Measurements from ENCODE around the gene MMP8. TPM values are rescaled to one million over a fixed set of nuclear protein-coding genes. Genes with fewer than 3 reads are reported as not detected.

MMP8 gene, protein sequence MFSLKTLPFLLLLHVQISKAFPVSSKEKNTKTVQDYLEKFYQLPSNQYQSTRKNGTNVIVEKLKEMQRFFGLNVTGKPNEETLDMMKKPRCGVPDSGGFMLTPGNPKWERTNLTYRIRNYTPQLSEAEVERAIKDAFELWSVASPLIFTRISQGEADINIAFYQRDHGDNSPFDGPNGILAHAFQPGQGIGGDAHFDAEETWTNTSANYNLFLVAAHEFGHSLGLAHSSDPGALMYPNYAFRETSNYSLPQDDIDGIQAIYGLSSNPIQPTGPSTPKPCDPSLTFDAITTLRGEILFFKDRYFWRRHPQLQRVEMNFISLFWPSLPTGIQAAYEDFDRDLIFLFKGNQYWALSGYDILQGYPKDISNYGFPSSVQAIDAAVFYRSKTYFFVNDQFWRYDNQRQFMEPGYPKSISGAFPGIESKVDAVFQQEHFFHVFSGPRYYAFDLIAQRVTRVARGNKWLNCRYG
- not detected for polyA plus RNA-seq (2012; ENCODE audit: missing spikeins)

DNA sequence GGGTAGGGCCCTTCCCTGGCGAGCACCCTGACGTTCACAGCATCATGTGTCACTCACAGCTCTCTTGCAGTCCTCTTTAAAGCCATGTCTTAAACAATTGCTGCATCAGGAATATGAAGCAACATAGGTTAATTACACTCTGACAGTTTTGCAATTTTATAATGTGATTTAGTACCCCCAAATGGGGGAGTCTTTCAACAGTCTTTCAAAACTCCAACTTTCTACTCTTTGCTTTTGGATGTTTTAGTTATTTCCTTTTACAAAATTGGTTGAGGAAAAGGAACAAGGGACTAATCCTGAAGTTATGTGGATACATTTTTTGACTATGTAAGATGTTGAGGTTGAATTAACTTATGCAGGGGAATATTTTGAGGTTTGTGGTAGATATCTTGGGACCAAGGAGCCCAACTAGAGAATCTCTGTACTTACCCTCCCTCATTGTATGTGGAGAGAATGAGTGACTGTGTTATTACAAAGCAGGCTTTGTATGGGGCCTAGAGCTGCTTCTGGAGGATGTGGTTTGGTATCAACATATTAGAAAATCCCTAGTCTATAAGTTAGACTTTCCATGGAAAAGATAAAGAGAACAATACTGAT, at the start of gene MMP8:
TSS of gene MMP8 (minus strand) at position 51 of the 597 bp plus-strand sequence. CDS start 99 bp downstream, outside the sequence.
- no peak for FAIRE-seq

DNA sequence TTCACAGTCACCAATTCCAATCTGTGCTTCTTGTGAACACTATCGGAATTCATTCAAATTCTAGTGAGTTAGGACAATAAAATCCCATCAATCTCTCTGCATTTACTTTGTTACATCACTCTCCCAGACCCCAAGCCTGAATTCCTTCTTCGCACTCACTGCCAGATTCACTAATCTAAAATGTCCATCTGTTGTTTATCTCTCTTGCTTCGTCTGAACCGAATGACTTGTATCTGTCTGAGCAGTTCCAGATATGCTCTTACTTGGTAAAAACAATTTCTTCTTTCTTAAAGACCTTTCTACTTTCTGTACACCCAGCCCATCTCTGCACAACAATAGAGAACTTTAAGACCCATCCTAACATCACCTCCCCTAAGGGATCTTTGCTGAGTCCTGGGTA, 48.6 kb upstream of the MMP8 start:
- TF ChIP-seq TAF1 (IDR thresholded peaks at IDR 0.05; ENCODE audit: borderline replicate concordance, low read depth, low read length), result no peak
- TF ChIP-seq POLR2AphosphoS5 (IDR thresholded peaks at IDR 0.05; ENCODE audit: low read depth, low read length), result no peak
- no peak for TF ChIP-seq POLR2A (IDR thresholded peaks at IDR 0.05; ENCODE audit: low read depth, low read length)
- DNase-seq (ENCODE audit: insufficient read length) (no peak), FAIRE-seq (no peak)

More for the DNA sequence above, at the start of gene MMP8:
- no peak for DNase-seq (ENCODE audit: insufficient read length)
- TF ChIP-seq POLR2A (IDR thresholded peaks at IDR 0.05; ENCODE audit: low read depth, low read length) (no peak), POLR2AphosphoS5 (IDR thresholded peaks at IDR 0.05; ENCODE audit: low read depth, low read length) (no peak), TAF1 (IDR thresholded peaks at IDR 0.05; ENCODE audit: borderline replicate concordance, low read depth, low read length) (no peak)

DNA sequence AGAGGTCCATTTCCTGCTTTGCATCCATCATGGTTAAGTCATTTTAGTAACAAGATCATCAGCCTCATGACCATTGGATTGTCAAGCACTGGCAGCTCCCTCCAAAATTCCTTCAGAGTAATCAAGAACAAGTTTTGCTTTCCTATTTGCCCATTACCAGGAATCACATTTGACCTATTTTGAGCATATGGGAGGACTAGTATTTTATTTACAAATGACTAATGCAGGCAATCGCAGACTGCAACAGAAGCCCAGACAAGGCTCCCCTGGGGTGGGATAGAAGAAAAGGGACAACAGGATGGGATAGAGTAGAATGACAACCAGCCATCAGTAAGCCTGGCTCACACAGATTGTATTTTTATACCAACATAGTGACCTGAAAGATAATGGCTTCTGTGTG, 46.6 kb upstream of the MMP8 start:
- TF ChIP-seq TAF1 (IDR thresholded peaks at IDR 0.05; ENCODE audit: borderline replicate concordance, low read depth, low read length) (no peak), POLR2AphosphoS5 (IDR thresholded peaks at IDR 0.05; ENCODE audit: low read depth, low read length) (no peak), POLR2A (IDR thresholded peaks at IDR 0.05; ENCODE audit: low read depth, low read length) (no peak)
- DNase-seq (ENCODE audit: insufficient read length) (no peak), FAIRE-seq (no peak)

DNA sequence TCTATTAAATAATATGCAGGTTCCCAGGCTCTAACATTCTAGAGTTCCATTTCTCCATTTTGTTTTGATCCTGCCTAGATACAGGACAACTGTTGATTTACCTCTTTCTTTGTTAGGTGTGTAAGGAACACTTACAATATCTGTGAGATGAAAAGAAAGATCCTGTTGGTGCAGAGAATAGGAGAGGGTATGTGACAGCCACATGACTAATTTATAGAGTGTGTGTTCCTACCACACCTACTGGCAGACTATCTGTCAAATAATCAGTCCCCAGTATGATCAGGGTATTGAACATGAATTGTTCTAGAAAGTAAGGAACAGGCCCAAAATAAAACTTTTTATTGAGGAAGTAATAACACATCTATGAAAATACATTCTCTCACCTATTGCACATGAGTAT, 45.4 kb upstream of the MMP8 start:
- FAIRE-seq (no peak), DNase-seq (ENCODE audit: insufficient read length) (no peak)
- TF ChIP-seq TAF1 (IDR thresholded peaks at IDR 0.05; ENCODE audit: borderline replicate concordance, low read depth, low read length) (no peak), POLR2AphosphoS5 (IDR thresholded peaks at IDR 0.05; ENCODE audit: low read depth, low read length) (no peak), POLR2A (IDR thresholded peaks at IDR 0.05; ENCODE audit: low read depth, low read length) (no peak)

DNA sequence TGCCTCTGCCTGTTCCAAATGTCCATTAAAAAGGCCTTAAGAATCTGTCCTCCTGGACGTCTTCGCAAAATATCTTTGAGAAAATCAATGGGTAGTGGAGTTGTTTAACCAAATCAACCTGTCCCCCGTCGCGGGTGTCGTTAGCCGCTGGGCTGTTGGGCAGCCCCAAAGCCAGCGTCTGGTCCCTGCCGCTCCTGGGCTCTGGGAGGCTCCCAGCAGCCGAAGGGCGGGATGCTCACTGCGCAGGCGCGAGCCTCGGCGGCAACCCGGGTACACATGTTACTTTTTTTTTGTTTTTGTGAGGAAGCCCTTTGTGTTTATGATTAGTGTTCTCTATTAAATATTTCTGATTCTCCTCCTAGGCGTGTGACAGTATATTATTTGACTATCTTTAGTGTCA, 43.0 kb upstream of the MMP8 start:
- DNase-seq (ENCODE audit: insufficient read length) (no peak), FAIRE-seq (no peak)
- TF ChIP-seq POLR2A (IDR thresholded peaks at IDR 0.05; ENCODE audit: low read depth, low read length) (no peak), POLR2AphosphoS5 (IDR thresholded peaks at IDR 0.05; ENCODE audit: low read depth, low read length) (no peak), TAF1 (IDR thresholded peaks at IDR 0.05; ENCODE audit: borderline replicate concordance, low read depth, low read length) (no peak)

DNA sequence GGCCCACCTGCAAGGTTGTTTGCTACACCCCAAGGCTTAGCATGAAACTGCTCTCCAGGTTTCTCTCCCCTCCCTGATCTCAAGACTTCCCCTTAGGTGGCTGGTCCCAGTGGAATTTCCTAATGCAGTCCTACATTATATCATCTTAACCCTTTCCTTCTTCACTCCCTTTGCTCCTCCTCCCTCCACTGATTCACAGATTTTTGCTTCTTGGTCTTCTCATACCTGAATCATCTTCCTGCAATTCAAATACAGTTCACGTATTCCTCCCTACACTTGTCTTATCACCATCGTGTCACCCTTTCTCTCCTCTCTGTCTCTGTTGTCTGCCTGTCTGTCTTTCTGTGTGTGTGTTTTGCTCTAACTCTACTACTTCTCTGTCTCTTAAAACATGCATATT, 38.7 kb upstream of the MMP8 start:
- DNase-seq (ENCODE audit: insufficient read length) (no peak), FAIRE-seq (no peak)
- no peak for TF ChIP-seq POLR2A (IDR thresholded peaks at IDR 0.05; ENCODE audit: low read depth, low read length)
- no peak for TF ChIP-seq POLR2AphosphoS5 (IDR thresholded peaks at IDR 0.05; ENCODE audit: low read depth, low read length)
- TF ChIP-seq TAF1 (IDR thresholded peaks at IDR 0.05; ENCODE audit: borderline replicate concordance, low read depth, low read length), result no peak

DNA sequence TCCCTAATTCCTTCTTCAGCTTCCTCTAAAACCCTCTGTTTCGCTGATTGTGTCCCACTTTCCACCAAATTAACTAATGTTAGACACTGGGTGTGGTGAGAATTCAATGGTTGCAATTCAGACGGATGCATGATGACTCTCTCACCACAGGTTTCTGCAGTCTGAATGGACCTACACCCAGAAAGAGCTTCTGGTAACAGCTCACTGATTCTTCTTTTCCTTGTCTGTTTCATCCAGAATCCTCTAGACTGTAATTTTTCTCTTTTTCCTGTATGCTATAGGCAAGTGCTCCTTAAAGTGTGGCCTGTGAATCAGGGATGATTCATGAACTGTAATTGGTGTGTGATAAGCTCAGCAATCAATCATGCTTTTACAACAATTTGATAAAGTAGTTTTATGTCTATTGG, 37.6 kb upstream of the MMP8 start:
- DNase-seq (ENCODE audit: insufficient read length) (no peak), FAIRE-seq (no peak)
- TF ChIP-seq POLR2AphosphoS5 (IDR thresholded peaks at IDR 0.05; ENCODE audit: low read depth, low read length) (no peak), POLR2A (IDR thresholded peaks at IDR 0.05; ENCODE audit: low read depth, low read length) (no peak), TAF1 (IDR thresholded peaks at IDR 0.05; ENCODE audit: borderline replicate concordance, low read depth, low read length) (no peak)

DNA sequence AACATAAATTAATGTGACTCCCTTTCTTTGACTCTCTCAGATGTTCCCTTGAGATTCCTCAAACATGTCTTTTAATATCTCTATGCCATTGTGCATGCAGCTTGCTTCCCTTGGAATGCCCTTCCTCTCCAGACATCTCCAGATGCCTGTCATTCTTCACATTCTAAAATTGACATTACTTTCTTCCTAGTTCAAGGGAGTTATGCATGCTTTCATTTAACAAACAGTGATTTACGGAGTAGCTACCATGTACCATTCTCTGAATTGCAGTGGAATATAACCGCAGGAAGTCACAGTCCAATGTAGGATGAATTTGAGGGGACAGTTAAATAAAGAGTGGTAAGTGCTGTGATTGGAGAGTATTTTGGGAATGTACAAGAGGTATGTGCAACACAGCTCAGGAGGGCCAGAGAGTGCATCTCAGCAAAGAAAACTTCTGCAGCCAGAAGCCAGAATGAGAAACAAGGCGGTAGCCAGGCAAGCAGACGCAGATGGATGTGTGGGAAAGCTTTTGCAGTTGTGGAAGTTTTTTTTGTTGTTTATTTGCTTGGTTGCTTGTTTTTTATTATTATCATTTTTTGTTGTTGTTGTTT, 37.0 kb upstream of the MMP8 start:
- DNase-seq (ENCODE audit: insufficient read length) (no peak), FAIRE-seq (no peak)
- TF ChIP-seq POLR2AphosphoS5 (IDR thresholded peaks at IDR 0.05; ENCODE audit: low read depth, low read length), result no peak
- TF ChIP-seq POLR2A (IDR thresholded peaks at IDR 0.05; ENCODE audit: low read depth, low read length), result no peak
- TF ChIP-seq TAF1 (IDR thresholded peaks at IDR 0.05; ENCODE audit: borderline replicate concordance, low read depth, low read length), result no peak

DNA sequence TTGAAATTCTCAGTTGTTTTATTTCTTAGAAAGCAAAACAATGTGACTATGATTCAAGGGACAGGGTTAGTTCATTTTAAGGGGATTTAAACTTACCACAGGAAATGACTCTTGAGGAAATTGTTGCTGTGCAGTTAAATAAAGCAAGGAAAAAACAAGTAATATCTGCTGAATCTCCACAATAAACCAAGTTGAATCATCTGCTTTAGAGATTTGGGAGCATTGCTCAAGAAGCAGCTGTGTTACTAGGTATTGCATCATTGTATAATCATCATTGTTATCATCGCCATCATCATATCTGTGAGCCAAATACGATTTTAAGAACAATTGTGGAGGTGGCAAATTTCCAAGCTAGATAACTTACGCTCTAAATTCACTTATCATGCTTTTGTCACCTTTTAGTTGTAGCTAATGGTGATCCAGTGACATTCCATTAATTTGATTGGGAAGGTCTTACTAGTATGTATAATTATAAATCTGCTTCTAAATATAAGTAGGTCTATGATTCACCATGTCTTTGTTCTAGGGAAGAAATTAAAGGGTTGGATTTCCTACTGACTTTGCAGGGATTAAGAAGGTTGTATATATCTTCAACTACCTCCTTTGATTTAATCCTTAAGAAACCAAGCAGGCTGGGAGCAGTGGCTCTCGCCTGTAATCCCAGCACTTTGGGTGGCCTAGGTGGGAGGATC, 35.7 kb upstream of the MMP8 start:
- no peak for FAIRE-seq
- TF ChIP-seq POLR2A (IDR thresholded peaks at IDR 0.05; ENCODE audit: low read depth, low read length) (no peak), TAF1 (IDR thresholded peaks at IDR 0.05; ENCODE audit: borderline replicate concordance, low read depth, low read length) (no peak), POLR2AphosphoS5 (IDR thresholded peaks at IDR 0.05; ENCODE audit: low read depth, low read length) (no peak)
- no peak for DNase-seq (ENCODE audit: insufficient read length)

DNA sequence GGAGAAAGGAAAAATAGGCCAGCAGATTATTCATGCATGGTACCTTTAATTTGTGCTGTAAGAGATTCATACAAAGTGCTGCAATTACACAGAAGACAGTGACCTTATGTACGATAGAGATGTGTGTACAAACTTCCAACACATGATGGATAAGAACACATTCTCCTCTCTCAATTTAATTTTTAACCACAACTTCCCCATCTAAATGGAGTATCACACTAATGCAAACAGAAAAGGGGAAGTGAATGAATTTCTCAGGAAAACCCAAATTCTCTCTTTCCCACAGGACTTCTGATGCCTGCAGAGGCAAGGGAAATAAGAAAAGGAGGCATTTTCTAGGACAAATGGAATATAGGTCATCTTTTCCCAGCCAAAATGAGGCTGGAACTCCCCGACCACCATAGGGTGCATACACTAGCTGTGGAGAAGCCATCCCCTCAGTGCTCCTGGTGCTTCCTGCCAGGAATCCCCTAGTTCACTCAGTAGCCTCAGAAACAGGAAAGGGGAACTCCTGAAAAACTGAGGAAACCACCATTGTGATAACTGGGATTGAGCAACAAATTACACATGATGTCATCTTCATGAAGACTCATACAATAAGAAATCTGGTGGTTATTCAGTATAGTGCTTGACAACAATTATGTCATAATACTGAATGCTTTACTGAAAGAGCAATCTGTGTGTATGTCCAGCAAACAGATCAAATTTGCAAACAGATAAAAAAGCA, 33.2 kb upstream of the MMP8 start:
- TF ChIP-seq TAF1 (IDR thresholded peaks at IDR 0.05; ENCODE audit: borderline replicate concordance, low read depth, low read length), result no peak
- DNase-seq (ENCODE audit: insufficient read length) (no peak), FAIRE-seq (no peak)

DNA sequence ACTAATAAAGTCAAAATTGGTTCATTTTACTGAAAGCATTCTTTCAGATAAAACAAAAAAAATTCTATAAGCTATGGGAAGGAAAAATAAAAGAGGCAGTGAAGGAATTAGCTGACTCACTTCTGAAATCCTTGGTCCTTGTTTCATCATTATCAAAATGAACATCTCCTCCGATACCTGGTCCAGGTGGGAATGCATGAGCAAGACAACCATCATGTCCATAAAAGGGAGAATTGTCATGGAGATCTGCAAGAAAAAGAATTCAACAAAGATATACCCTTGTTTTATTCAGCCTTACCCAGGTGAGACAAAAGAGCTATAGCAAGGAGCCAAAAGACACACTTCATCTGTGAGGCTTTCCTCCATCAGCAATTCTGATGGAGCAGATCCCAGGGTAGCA, 28.5 kb upstream of the MMP8 start:
- FAIRE-seq, result no peak
- TF ChIP-seq POLR2AphosphoS5 (IDR thresholded peaks at IDR 0.05; ENCODE audit: low read depth, low read length) (no peak), TAF1 (IDR thresholded peaks at IDR 0.05; ENCODE audit: borderline replicate concordance, low read depth, low read length) (no peak), POLR2A (IDR thresholded peaks at IDR 0.05; ENCODE audit: low read depth, low read length) (no peak)

More for the DNA sequence above, 28.5 kb upstream of the MMP8 start:
- DNase-seq (ENCODE audit: insufficient read length), result no peak

Data from GM12892 (cell line).